GM12878 (cell line): ENCODE results near the gene RSPO3. TPM values are rescaled to one million over a fixed set of nuclear protein-coding genes. Genes with fewer than 3 reads are reported as not detected.

Experiments
- ATAC-seq: fragments of 200-7000 bp; cut with Tn5 transposase; 3 replicates; pipeline ENCODE4 v1.9.1; 2020; ENCODE audit warnings: mild to moderate bottlenecking, moderate library complexity
- BruUV-seq: library from RNA; stranded (reverse); fragments of 400-500 nt; replicated peaks from 2 replicates; lab custom pipeline; 2021; lab: Mats Ljungman, UMichigan
- CTCF ChIA-PET: fragments of 300-600 bp; sonication (Branson Sonifier 250); formaldehyde crosslinking; extraction: SDS; loops from one replicate; lab custom pipeline; 2021; ENCODE audit warnings: inconsistent platforms; lab: Yijun Ruan, JAX
- POLR2A ChIA-PET: fragments of 350-600 bp; formaldehyde crosslinking; extraction: SDS; loops from one replicate; lab custom pipeline; 2021; ENCODE audit warnings: inconsistent platforms; lab: Charles Lee
- RAD21 ChIA-PET: fragments of 300-600 bp; sonication (Branson Sonifier 250); formaldehyde crosslinking; loops from one replicate; lab custom pipeline; 2023; ENCODE audit warnings: antibody characterized with exemption; ENCODE audit not compliant: unreplicated experiment; lab: Charles Lee
- SMC1A ChIA-PET: fragments of 300-600 bp; sonication (Branson Sonifier 250); formaldehyde crosslinking; loops from one replicate; lab custom pipeline; 2023; ENCODE audit not compliant: unreplicated experiment, uncharacterized antibody; lab: Charles Lee
- DNase-seq: peaks from one replicate; pipeline ENCODE4 v3.0.0-alpha.2; 2011; ENCODE audit warnings: low read depth, low spot score
- FAIRE-seq: peaks from 3 replicates; lab custom pipeline; 2011; peaks lifted over from hg19 to GRCh38; lab: Jason Lieb, UNC
- H2AFZ ChIP-seq: 2 replicates; pipeline ENCODE4 v1.6.0; 2011; ENCODE audit warnings: low read depth, low read length, control low read depth; ENCODE audit not compliant: control insufficient read depth
- H3K27ac ChIP-seq: 2 replicates; pipeline ENCODE4 v1.5.1; 2011; ENCODE audit warnings: control low read depth; ENCODE audit not compliant: control insufficient read depth, insufficient read depth
- H3K27me3 ChIP-seq, 2 experiments: replicated peaks in 1 of 2; 2 replicates each; pipeline versions ENCODE4 v1.6.0 to v1.6.1; 2011; ENCODE audit warnings: low read length in 1 of 2; ENCODE audit not compliant: control insufficient read depth in 2 of 2, insufficient read depth in 2 of 2
- H3K36me3 ChIP-seq, 2 experiments: 2 replicates each; pipeline ENCODE4 v1.5.1; 2011; ENCODE audit warnings: low read length in 1 of 2; ENCODE audit not compliant: control insufficient read depth in 2 of 2, insufficient read depth in 2 of 2
- H3K4me1 ChIP-seq: 2 replicates; pipeline ENCODE4 v1.6.1; 2011; ENCODE audit warnings: mild to moderate bottlenecking, low read length, moderate library complexity, mixed read lengths; ENCODE audit not compliant: control insufficient read depth, insufficient read depth
- H3K4me2 ChIP-seq: 2 replicates; pipeline ENCODE4 v1.6.0; 2011; ENCODE audit warnings: control low read depth; ENCODE audit not compliant: control insufficient read depth, insufficient read depth
- H3K4me3 ChIP-seq: fragments of 200-600 bp; sonication (generic); 2 replicates; pipeline ENCODE4 v1.5.1; 2016
- H3K79me2 ChIP-seq: 2 replicates; pipeline ENCODE4 v1.6.0; 2011; ENCODE audit warnings: low read length; ENCODE audit not compliant: control insufficient read depth, insufficient read depth
- H3K9ac ChIP-seq: 2 replicates; pipeline ENCODE4 v1.8.0; 2011; ENCODE audit warnings: low read length, control low read depth, mixed read lengths; ENCODE audit not compliant: control insufficient read depth, insufficient read depth
- H3K9me3 ChIP-seq: replicated peaks from 3 replicates; pipeline ENCODE4 v1.5.1; 2011; ENCODE audit warnings: mild to moderate bottlenecking, low read length; ENCODE audit not compliant: control insufficient read depth, insufficient read depth
- H4K20me1 ChIP-seq: 2 replicates; pipeline ENCODE4 v1.6.0; 2011; ENCODE audit not compliant: control insufficient read depth, insufficient read depth
- BMI1 ChIP-seq: fragments of 450-650 bp; IDR thresholded peaks from 2 replicates; pipeline ENCODE4 v1.6.1; 2016; ENCODE audit warnings: mild to moderate bottlenecking, moderate library complexity, borderline replicate concordance
- BRCA1 ChIP-seq: IDR thresholded peaks from 2 replicates; pipeline ENCODE4 v1.6.1; 2011; ENCODE audit warnings: low read depth, low read length, improper control_type of control experiment
- DPF2 ChIP-seq: fragments of 450-650 bp; IDR thresholded peaks from 2 replicates; pipeline ENCODE4 v1.6.1; 2017; ENCODE audit warnings: mild to moderate bottlenecking
- ETV6 ChIP-seq, 2 experiments: fragments of 450-650 bp in 1 of 2; IDR thresholded peaks in 1 of 2; conservative IDR thresholded peaks in 1 of 2; 2 replicates each; pipeline ENCODE4 v1.6.1; 2014; ENCODE audit warnings: antibody characterized with exemption in 1 of 2, borderline replicate concordance in 1 of 2, low read depth in 1 of 2, mild to moderate bottlenecking in 1 of 2, moderate library complexity in 1 of 2
- FOXM1 ChIP-seq: IDR thresholded peaks from 2 replicates; pipeline ENCODE4 v1.6.1; 2012; ENCODE audit warnings: low read depth, mild to moderate bottlenecking, inconsistent platforms, low read length, moderate library complexity
- GATAD2B ChIP-seq: fragments of 450-650 bp; conservative IDR thresholded peaks from 2 replicates; pipeline ENCODE4 v1.6.1; 2017; ENCODE audit warnings: low read depth, mild to moderate bottlenecking, moderate library complexity
- MXI1 ChIP-seq: fragments of 150-350 bp; IDR thresholded peaks from 2 replicates; pipeline ENCODE4 v1.6.1; 2011; ENCODE audit warnings: low read depth, mild to moderate bottlenecking, inconsistent platforms, low read length, improper control_type of control experiment
- NRF1 ChIP-seq: conservative IDR thresholded peaks from 2 replicates; pipeline ENCODE4 v1.6.1; 2011; ENCODE audit warnings: mild to moderate bottlenecking, low read depth, low read length, improper control_type of control experiment
- RAD21 ChIP-seq: IDR thresholded peaks from 2 replicates; pipeline ENCODE4 v1.6.1; 2011; ENCODE audit warnings: mild to moderate bottlenecking, low read depth, low read length, moderate library complexity; ENCODE audit not compliant: insufficient read depth
- TCF3 ChIP-seq: IDR thresholded peaks from 2 replicates; pipeline ENCODE4 v1.6.1; 2012; ENCODE audit warnings: low read depth, mild to moderate bottlenecking, low read length, borderline replicate concordance; ENCODE audit not compliant: insufficient read depth
- ZBED1 ChIP-seq: IDR thresholded peaks from 2 replicates; pipeline ENCODE4 v1.6.1; 2016; ENCODE audit warnings: borderline replicate concordance
- WGBS: methylation state at CpG from one replicate; pipeline ENCODE4 v1.1.6; 2016; ENCODE audit warnings: low lambda C conversion rate; ENCODE audit not compliant: insufficient replicate concordance, insufficient coverage; ENCODE audit errors: missing lambda C conversion rate; 5-methylcytosine and 5-hydroxymethylcytosine counted together
- in situ Hi-C: fragments of 300-500 bp; cut with MboI; formaldehyde crosslinking; loops from 9 replicates; pipeline ENCODE4 v1.14.3; 2018; ENCODE audit warnings: mixed read lengths
- intact Hi-C: fragments of 100-400 bp; cut with micrococcal nuclease; formaldehyde crosslinking; loops from one replicate; pipeline ENCODE4 v1.14.2; 2022; ENCODE audit not compliant: unreplicated experiment
- polyA plus RNA-seq, 11 experiments: library from polyadenylated mRNA; depleted of rRNA in 4 of 11; unstranded in 6 of 11; stranded (reverse) in 5 of 11; fragments of >200 nt; fragmentation: Nextera tagmentation in 4 of 11; fragmentation: Illumina TruSeq in 1 of 11; extraction: Ambion mirVana in 4 of 11; extraction: Trizol in 1 of 11; gene quantifications; 1 replicate in 1 of 11; 2 replicates in 10 of 11; pipeline versions ENCODE4 v1.2.1 to v1.2.3, GENCODE V29; 2011 to 2016; ENCODE audit warnings: inconsistent platforms in 2 of 11, missing spikeins in 2 of 11, low read depth in 1 of 11
- total RNA-seq, 4 experiments: library from RNA; depleted of rRNA in 3 of 4; stranded (reverse); fragments of >200 nt in 3 of 4; fragmentation: Illumina TruSeq in 1 of 4; extraction: Trizol in 1 of 4; gene quantifications; 2 replicates each; pipeline versions ENCODE4 v1.2.1 to v1.2.3, GENCODE V29; 2013 to 2021
- TF ChIP-seq, protein P1 (sequence below): IDR thresholded peaks from 2 replicates; pipeline ENCODE4 v1.6.1; 2012; ENCODE audit warnings: improper control_type of control experiment, low read depth, low read length; ENCODE audit not compliant: insufficient replicate concordance
- TF ChIP-seq, protein P2 (sequence below): fragments of 450-650 bp; IDR thresholded peaks from 2 replicates; pipeline ENCODE4 v1.6.1; 2016; ENCODE audit warnings: mild to moderate bottlenecking, moderate library complexity, borderline replicate concordance
- TF ChIP-seq, protein P3 (sequence below): IDR thresholded peaks from 2 replicates; pipeline ENCODE4 v1.6.1; 2012; ENCODE audit warnings: low read length, inconsistent platforms

Gene RSPO3
- total and polyA plus RNA-seq, 10 of the 15 experiments (the other 5 are each of a cell fraction or from before 2014, with no cell fraction given): 0.16 TPM; not detected in 9

DNA sequence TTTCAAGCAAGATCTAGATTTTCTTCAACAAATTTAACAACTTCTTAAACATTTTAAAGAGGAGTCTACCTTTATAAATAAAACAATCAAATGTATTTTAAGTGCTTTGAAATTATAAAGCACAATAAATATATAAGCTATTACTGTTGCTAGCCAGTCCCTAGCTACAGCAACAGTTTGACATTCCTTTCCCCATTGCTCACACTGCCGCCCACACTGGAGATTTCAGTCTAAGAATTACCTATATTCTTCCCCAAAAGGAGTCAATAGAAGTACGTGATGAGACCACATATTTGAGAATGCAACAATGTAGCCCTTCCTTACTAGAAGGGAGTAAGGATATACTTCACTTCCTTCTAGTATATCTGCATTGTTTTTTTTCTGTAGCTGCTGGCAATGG, 82.8 kb downstream of the RSPO3 start:
- intact Hi-C loops (no loop called here), in situ Hi-C loops (no loop called here)
- Histone ChIP-seq H2AFZ (no peak overlapping the region), H3K27me3 (no peaks in the 10 kb centered on the region), H4K20me1 (no peaks in the 10 kb centered on the region), H3K4me3 (no peak overlapping the region), H3K9ac (no peak overlapping the region), H3K27ac (no peak overlapping the region), H3K4me1 (no peaks in the 10 kb centered on the region), H3K4me2 (no peak overlapping the region), H3K9me3 (no peaks in the 10 kb centered on the region), H3K79me2 (no peaks in the 10 kb centered on the region), H3K36me3 (no peaks in the 10 kb centered on the region)
- RAD21 ChIA-PET: no interaction called here
- WGBS: 18% methylated on average over 2 of the region's 2 CpGs
- ATAC-seq (no peak), DNase-seq (no peak), FAIRE-seq (no peak)
- CTCF ChIA-PET: interaction anchor here (0.8 to 1.5 kb wide), 2 partner anchors 14 to 65 kb away, joined by 3 read pairs; no protein-coding TSS in a partner anchor
- POLR2A ChIA-PET: no interaction called here
- no TSS peak for BruUV-seq
- SMC1A ChIA-PET: no interaction called here
- TF ChIP-seq GATAD2B: no peak
- no peak for TF ChIP-seq TCF3
- TF ChIP-seq, protein P1, sequence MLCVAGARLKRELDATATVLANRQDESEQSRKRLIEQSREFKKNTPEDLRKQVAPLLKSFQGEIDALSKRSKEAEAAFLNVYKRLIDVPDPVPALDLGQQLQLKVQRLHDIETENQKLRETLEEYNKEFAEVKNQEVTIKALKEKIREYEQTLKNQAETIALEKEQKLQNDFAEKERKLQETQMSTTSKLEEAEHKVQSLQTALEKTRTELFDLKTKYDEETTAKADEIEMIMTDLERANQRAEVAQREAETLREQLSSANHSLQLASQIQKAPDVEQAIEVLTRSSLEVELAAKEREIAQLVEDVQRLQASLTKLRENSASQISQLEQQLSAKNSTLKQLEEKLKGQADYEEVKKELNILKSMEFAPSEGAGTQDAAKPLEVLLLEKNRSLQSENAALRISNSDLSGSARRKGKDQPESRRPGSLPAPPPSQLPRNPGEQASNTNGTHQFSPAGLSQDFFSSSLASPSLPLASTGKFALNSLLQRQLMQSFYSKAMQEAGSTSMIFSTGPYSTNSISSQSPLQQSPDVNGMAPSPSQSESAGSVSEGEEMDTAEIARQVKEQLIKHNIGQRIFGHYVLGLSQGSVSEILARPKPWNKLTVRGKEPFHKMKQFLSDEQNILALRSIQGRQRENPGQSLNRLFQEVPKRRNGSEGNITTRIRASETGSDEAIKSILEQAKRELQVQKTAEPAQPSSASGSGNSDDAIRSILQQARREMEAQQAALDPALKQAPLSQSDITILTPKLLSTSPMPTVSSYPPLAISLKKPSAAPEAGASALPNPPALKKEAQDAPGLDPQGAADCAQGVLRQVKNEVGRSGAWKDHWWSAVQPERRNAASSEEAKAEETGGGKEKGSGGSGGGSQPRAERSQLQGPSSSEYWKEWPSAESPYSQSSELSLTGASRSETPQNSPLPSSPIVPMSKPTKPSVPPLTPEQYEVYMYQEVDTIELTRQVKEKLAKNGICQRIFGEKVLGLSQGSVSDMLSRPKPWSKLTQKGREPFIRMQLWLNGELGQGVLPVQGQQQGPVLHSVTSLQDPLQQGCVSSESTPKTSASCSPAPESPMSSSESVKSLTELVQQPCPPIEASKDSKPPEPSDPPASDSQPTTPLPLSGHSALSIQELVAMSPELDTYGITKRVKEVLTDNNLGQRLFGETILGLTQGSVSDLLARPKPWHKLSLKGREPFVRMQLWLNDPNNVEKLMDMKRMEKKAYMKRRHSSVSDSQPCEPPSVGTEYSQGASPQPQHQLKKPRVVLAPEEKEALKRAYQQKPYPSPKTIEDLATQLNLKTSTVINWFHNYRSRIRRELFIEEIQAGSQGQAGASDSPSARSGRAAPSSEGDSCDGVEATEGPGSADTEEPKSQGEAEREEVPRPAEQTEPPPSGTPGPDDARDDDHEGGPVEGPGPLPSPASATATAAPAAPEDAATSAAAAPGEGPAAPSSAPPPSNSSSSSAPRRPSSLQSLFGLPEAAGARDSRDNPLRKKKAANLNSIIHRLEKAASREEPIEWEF: no peak
- no peak for TF ChIP-seq BMI1
- TF ChIP-seq FOXM1: no peak
- TF ChIP-seq, protein P2, sequence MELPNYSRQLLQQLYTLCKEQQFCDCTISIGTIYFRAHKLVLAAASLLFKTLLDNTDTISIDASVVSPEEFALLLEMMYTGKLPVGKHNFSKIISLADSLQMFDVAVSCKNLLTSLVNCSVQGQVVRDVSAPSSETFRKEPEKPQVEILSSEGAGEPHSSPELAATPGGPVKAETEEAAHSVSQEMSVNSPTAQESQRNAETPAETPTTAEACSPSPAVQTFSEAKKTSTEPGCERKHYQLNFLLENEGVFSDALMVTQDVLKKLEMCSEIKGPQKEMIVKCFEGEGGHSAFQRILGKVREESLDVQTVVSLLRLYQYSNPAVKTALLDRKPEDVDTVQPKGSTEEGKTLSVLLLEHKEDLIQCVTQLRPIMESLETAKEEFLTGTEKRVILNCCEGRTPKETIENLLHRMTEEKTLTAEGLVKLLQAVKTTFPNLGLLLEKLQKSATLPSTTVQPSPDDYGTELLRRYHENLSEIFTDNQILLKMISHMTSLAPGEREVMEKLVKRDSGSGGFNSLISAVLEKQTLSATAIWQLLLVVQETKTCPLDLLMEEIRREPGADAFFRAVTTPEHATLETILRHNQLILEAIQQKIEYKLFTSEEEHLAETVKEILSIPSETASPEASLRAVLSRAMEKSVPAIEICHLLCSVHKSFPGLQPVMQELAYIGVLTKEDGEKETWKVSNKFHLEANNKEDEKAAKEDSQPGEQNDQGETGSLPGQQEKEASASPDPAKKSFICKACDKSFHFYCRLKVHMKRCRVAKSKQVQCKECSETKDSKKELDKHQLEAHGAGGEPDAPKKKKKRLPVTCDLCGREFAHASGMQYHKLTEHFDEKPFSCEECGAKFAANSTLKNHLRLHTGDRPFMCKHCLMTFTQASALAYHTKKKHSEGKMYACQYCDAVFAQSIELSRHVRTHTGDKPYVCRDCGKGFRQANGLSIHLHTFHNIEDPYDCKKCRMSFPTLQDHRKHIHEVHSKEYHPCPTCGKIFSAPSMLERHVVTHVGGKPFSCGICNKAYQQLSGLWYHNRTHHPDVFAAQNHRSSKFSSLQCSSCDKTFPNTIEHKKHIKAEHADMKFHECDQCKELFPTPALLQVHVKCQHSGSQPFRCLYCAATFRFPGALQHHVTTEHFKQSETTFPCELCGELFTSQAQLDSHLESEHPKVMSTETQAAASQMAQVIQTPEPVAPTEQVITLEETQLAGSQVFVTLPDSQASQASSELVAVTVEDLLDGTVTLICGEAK: no peak
- TF ChIP-seq, protein P3, sequence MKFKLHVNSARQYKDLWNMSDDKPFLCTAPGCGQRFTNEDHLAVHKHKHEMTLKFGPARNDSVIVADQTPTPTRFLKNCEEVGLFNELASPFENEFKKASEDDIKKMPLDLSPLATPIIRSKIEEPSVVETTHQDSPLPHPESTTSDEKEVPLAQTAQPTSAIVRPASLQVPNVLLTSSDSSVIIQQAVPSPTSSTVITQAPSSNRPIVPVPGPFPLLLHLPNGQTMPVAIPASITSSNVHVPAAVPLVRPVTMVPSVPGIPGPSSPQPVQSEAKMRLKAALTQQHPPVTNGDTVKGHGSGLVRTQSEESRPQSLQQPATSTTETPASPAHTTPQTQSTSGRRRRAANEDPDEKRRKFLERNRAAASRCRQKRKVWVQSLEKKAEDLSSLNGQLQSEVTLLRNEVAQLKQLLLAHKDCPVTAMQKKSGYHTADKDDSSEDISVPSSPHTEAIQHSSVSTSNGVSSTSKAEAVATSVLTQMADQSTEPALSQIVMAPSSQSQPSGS: no peak
- TF ChIP-seq ZBED1: no peak
- no peak for TF ChIP-seq MXI1
- TF ChIP-seq ETV6 (conservative IDR thresholded peaks at IDR 0.05 in 1 of 2, IDR thresholded peaks at IDR 0.05 in 1 of 2; ENCODE audit: borderline replicate concordance in 1 of 2, low read depth in 1 of 2): no peak
- TF ChIP-seq BRCA1: no peak
- TF ChIP-seq NRF1: no peak
- no peak for TF ChIP-seq RAD21
- TF ChIP-seq DPF2: no peak
